ENCODE measurements around the gene MT1B.

DNA sequence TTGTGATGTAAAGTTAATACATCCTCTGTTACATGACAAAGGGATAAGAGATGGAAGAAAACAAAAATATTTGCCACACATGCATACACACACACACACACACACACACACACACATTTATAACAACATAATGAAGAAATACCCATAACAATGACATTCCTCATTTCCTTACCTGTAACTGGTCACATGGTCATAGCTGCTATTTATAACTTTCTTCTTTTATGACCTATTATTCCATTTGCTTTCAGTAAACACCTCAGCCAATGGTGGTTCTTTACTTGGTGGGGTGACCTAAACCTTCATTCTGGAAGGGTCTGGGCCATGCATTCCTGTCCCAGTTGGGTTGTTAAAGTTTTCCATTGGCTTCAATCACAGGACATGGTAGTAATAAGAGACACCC is 38.0 kb upstream of the MT1B start:
- TF ChIP-seq CTCF (IDR thresholded peaks at IDR 0.05), result no peak
- no peak for TF ChIP-seq POLR2A (IDR thresholded peaks at IDR 0.05)

Data from heart left ventricle (tissue), 13 donors.